SK-N-SH (cell line): ENCODE data around the gene TMTC4.

ENCODE experiments used
- EP300 ChIP-seq, 2 experiments: IDR thresholded peaks; 2 replicates each; pipeline versions ENCODE4 v1.4.0 to v1.6.1; 2012; ENCODE audit warnings: borderline replicate concordance in 1 of 2, low read depth in 1 of 2, low read length in 1 of 2
- EZH2phosphoT487 ChIP-seq: fragments of 200-600 bp; sonication (generic); IDR thresholded peaks from 2 replicates; pipeline ENCODE4 v1.6.1; 2017; ENCODE audit warnings: low read depth, mixed run types, mild to moderate bottlenecking, antibody characterized with exemption, moderate library complexity, borderline replicate concordance
- MAX ChIP-seq: IDR thresholded peaks from 2 replicates; pipeline ENCODE4 v1.4.0; 2012; ENCODE audit warnings: low read depth
- MXI1 ChIP-seq: IDR thresholded peaks from 2 replicates; pipeline ENCODE4 v1.6.1; 2012; ENCODE audit warnings: mild to moderate bottlenecking, low read depth, low read length, improper control_type of control experiment
- RCOR1 ChIP-seq: fragments of 150-350 bp; IDR thresholded peaks from 2 replicates; pipeline ENCODE4 v1.6.1; 2017; ENCODE audit warnings: antibody characterized with exemption, low read length
- RFX5 ChIP-seq: IDR thresholded peaks from 2 replicates; pipeline ENCODE4 v1.6.1; 2012; ENCODE audit warnings: mild to moderate bottlenecking, improper control_type of control experiment, low read length
- RXRA ChIP-seq: IDR thresholded peaks from 2 replicates; pipeline ENCODE4 v1.4.0; 2012; ENCODE audit warnings: low read depth, mild to moderate bottlenecking, borderline replicate concordance
- SIN3A ChIP-seq: IDR thresholded peaks from 2 replicates; pipeline ENCODE4 v1.6.1; 2012; ENCODE audit warnings: low read depth, mild to moderate bottlenecking, low read length, moderate library complexity, borderline replicate concordance
- SMC3 ChIP-seq: IDR thresholded peaks from 2 replicates; pipeline ENCODE4 v1.6.1; 2012; ENCODE audit warnings: low read depth, low read length, improper control_type of control experiment
- TCF12 ChIP-seq: IDR thresholded peaks from 2 replicates; pipeline ENCODE4 v1.4.0; 2012
- YY1 ChIP-seq: IDR thresholded peaks from 2 replicates; pipeline ENCODE4 v1.4.0; 2012; ENCODE audit warnings: low read depth, mild to moderate bottlenecking
- TF ChIP-seq, protein P1 (sequence below): fragments of 200-600 bp; sonication (generic); IDR thresholded peaks from 2 replicates; pipeline ENCODE4 v1.6.1; 2017; ENCODE audit warnings: antibody characterized with exemption, mild to moderate bottlenecking, moderate library complexity
- TF ChIP-seq, protein P2 (sequence below): IDR thresholded peaks from 2 replicates; pipeline ENCODE4; 2012

- TF ChIP-seq, protein P1, sequence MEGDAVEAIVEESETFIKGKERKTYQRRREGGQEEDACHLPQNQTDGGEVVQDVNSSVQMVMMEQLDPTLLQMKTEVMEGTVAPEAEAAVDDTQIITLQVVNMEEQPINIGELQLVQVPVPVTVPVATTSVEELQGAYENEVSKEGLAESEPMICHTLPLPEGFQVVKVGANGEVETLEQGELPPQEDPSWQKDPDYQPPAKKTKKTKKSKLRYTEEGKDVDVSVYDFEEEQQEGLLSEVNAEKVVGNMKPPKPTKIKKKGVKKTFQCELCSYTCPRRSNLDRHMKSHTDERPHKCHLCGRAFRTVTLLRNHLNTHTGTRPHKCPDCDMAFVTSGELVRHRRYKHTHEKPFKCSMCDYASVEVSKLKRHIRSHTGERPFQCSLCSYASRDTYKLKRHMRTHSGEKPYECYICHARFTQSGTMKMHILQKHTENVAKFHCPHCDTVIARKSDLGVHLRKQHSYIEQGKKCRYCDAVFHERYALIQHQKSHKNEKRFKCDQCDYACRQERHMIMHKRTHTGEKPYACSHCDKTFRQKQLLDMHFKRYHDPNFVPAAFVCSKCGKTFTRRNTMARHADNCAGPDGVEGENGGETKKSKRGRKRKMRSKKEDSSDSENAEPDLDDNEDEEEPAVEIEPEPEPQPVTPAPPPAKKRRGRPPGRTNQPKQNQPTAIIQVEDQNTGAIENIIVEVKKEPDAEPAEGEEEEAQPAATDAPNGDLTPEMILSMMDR: no peak
- TF ChIP-seq RCOR1 (no peak), MXI1 (no peak), EP300 (IDR thresholded peaks at IDR 0.05; ENCODE audit: borderline replicate concordance in 1 of 2, low read depth in 1 of 2, low read length in 1 of 2) (no peak), YY1 (no peak), SMC3 (no peak), RFX5 (no peak), SIN3A (no peak), EZH2phosphoT487 (no peak), MAX (no peak), TCF12 (no peak), RXRA (no peak)
- TF ChIP-seq, protein P2, sequence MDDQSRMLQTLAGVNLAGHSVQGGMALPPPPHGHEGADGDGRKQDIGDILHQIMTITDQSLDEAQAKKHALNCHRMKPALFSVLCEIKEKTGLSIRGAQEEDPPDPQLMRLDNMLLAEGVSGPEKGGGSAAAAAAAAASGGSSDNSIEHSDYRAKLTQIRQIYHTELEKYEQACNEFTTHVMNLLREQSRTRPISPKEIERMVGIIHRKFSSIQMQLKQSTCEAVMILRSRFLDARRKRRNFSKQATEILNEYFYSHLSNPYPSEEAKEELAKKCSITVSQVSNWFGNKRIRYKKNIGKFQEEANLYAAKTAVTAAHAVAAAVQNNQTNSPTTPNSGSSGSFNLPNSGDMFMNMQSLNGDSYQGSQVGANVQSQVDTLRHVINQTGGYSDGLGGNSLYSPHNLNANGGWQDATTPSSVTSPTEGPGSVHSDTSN: no peak
These were observed 27.7 kb downstream of the TMTC4 start for GRCh38 chr13:100646871-100647270.
